HG02943 (cell line): ENCODE results near the gene CNTNAP4.

Experiments
- ATAC-seq: cut with Tn5 transposase; IDR thresholded peaks from one replicate; pipeline ENCODE4 v1.9.1; 2021; ENCODE audit warnings: mild to moderate bottlenecking, low read depth, moderate library complexity; ENCODE audit not compliant: unreplicated experiment

CNTNAP4 gene

DNA sequence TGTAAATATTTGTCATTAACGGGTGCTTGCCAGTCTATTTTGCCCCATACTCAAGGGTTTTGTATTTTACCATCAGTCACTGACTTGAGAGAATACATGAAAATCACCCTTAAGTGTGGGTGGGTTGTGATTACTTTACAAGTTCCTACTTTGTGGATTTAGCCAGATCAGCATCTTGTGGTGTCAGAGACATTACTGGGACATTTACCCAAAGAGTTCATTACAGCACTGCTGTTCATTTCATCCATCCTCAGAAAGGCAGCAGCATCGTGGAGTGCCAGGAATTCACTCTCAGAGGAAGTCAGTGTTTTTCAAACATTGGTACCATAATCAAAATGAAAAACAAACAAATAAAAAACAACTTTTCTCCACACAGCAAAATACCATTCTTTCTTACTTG, 110.8 kb downstream of the CNTNAP4 start:
- ATAC-seq: no peak

DNA sequence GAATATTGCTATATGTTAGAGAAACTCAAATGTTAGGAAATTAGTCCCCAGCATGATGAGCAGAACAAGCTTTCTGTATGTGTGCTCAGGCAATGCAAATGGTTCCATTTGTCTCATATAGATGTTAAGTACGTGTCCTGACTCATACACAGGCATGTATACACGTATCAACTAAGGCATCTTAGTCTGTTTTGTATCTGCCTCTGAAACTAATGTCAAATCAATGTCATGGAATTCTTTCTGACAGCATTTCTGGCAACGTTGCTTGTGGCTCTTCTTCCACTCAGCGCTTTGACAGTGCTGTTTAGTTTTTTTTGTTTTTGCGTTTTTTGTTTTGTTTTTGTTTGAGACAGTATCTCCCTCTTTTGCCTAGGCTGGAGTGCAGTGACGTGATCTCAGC, 111.9 kb downstream of the CNTNAP4 start:
- no peak for ATAC-seq

DNA sequence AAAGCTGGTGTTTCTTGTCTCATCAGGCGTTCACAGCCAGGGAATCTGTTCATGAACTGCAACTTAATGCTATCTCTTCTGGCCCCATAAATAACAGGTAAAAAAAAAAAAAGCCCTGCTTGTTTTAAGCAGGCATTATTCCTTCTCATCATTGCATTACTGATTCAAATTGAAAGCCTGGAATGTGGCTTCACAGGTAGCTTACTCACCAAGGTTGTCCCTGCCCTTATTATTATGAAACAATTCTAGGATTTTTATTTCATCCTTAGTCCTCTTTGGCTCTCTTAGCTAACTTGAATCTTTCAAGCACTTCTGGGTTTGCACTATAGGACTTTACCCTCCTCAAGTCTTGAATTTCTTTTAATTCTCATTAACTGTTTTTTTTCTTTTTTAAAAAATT, 113.3 kb downstream of the CNTNAP4 start:
- ATAC-seq: no peak

DNA sequence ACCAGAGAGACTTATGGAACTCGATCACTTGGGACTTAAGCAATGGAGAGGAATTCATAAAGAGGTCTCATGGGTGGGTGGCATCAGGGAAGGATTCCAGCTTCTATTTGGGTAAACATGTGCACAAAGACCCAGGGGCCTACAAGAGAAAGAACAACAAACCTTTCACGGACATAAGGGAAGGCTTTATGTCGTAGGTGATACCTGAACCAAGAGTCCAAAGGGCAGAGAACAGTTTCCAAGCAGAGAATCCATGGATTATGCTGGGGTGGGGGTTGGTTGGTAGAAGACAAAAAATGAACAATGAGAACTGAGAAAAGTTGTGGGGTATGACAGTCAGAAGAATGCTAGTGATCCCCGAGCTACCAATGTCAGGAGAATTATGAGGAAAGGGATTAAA, 119.8 kb downstream of the CNTNAP4 start:
- no peak for ATAC-seq

DNA sequence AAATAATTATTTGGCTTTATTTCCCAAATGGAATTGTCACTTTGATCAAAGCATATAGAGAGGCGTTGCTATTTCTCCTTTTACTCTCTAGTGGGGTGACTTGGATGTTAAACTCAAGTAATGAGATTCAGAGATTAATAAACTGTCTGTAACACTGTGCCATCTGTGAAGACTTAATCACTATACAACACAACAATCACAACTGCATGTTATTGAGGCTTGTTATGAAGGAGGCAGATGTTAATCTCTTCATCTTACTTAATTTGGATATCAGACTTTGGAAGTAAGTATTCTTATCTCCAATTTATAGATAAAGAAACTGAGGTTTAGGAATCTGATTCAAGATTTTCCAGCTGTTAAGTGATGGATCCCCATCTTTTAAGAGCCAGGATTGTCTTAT, 132.5 kb downstream of the CNTNAP4 start:
- ATAC-seq: no peak

DNA sequence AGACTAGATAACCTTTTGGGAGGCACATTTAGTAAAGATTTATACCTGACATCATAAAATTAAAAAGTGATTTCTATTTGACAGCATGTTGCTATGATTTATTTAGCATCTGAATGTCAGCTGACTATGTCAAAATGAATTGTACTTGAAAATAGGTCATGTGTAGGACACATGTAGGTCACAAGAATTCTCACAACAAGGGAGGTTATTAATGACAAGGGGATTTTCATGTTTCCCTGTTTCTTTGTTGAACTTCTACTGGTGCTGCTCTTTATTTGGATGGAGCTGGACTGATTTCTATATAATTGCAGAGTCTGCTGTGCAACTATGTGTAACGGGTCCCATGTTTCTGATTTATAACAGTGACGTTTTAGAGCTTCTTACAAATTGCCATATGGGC, 144.4 kb downstream of the CNTNAP4 start:
- ATAC-seq: no peak

DNA sequence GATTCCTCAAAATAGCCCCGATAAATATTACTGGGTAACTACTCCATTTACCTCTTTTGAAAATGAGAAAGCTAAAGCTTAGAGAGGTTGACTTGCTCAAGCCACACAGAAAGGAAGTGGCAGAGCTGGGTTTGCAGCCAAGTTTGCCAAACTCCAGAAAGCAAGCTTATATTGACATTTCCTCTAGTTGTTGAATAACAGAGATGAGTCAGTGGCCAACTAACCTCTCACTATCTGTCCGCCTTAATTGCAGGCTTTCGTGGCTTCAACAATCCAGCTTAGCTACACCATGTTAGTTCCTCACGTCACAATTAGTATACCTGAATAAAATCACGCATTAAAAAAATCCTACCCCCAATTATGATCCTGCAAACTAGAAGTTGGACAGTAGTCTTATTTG, 151.7 kb downstream of the CNTNAP4 start:
- ATAC-seq: no peak

DNA sequence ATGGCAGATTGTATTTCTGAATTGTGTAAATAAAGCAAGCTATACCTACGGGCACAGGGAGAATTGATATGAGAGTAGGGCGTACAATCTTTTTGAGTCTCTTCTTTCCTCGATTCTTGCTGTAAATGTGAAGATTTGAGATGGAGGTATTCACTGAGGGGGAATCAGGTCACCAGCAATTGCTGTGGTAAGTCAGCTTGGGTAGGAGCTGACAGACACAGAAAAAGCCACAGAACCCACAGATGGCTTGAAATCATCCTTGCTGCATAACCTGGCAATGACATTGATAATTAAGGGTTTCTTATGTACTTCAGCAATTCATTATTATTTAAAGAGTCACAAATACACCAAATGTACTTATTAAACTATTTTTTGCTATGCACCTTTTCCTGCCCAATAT, 164.2 kb downstream of the CNTNAP4 start:
- ATAC-seq: no peak

DNA sequence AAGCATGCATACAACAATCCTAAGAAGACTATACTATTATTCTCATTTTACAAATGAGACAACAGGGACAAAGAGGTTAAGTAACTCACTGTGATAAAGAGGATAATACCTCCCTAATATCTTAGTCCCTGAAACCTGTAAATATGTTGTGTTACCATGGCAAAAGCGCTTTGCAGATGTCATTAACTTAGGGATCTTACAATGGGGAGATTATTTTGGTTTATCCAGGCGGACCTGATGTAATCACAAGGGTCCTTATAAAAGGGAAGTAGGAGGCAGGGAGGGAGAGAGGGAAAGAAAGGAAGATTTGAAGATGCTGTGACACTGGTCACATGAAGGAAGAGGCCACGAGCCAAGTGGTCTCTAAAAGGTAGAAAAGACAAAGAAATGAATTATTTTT, 164.7 kb downstream of the CNTNAP4 start:
- ATAC-seq: no peak

DNA sequence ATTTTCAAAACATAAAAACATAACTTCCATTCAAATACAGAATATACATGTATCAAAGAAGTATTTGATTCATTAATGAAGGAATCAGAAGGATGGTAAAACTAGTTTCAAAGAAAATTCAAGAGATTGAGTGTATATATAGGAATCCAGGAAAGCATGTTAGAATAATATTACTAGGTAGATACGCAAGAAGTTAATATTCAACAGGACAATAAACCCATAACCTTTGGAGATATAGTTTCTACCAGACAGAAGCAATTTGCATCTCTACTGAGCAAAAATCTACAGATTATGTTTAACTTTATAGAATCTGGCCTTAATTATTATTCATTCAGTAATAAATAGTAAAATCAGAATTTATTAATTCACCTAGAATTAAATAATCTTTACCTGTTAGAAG, 166.8 kb downstream of the CNTNAP4 start:
- ATAC-seq: no peak

DNA sequence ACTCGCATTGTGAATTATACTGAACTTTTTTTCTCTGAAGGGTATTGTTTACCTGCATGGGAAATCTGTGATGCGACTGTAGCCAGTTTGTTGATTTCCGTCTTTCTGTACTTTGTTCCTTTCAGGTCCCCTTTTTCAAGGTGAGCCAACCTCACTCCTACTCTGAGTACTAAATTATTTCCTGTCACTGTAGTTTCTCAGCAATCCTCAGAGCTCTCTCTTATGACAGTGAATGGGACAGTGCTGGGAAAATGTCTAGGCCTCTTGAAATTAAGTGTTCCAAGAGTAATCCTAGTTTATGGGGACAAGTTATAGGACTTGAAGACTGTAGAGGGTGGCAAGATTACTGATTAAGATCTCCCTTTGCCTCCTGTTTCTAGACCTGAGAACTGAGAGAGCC, 167.6 kb downstream of the CNTNAP4 start:
- ATAC-seq: no peak

DNA sequence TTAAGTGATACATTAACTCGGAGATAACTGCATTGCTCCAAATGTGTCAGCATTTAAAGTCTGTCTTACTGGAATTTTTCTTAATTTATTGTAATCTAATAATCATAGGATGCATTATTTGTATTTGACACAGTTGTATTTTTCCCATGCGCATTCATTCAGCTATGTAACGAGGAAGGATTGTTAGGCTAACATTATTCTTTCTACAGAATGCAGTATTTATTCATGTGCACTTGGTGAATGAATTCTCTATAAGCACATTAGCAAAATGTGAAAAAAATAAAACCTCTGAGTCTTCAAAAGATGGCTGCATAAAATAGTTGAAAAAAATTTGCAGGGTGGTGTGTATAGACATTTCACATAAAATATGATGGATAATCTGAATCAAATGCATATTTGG, 168.6 kb downstream of the CNTNAP4 start:
- no peak for ATAC-seq

DNA sequence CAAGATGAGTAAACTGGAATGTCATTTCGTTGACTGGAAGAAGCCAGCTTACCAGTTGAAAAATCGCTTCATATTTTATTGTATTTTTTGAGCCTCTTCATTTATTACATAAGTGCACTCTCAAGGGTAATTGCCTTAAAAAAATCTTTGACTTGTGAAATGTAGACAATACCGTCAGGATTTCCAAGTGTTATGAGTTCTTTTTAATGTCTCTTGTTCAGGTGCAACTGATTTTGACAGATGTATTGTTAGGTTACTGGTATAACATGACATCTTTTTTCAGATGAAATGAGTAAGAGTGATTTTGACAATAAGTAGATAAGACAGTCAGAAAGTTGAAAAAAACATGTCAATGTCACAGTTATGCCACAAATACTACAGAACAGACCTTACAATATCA, 169.1 kb downstream of the CNTNAP4 start:
- ATAC-seq: no peak

DNA sequence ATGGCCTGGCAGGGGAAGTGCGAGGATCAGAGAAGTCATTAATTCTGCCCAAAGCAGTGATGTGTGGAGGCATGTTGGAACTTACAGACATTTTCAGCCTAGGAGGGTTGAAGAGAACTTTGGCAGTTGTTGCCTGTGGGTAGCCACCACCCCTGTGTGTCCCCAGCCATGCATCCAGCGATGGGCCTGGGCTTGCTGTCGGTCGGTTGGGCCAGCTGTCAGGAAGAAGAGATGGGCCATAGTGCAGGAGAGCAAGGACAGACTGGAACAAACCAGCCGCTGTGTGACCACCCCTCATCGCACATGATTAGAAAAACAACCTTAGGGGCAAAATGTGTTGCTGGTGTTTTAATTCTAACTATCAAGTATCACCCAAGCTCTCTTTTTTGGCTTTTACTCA, 173.7 kb downstream of the CNTNAP4 start:
- no peak for ATAC-seq

DNA sequence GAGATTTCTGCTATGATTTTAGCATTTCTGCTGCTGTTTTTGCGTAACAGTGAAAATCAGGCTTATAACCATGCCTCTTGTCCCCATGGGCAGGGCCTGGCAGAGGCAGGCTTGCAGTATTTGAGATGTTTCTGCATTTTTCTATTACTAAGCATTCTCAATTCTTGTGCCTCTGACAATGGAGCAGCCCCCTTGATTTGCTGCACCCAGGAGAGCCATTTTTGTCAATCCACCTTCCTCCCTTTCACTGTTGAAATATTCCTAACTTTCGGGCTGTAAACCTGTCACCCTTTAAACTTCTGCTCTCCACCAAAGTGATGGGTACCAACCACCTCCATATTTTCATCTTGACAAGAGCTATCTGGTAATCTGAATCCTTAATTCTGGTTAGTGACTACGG, 178.1 kb downstream of the CNTNAP4 start:
- ATAC-seq: no peak

DNA sequence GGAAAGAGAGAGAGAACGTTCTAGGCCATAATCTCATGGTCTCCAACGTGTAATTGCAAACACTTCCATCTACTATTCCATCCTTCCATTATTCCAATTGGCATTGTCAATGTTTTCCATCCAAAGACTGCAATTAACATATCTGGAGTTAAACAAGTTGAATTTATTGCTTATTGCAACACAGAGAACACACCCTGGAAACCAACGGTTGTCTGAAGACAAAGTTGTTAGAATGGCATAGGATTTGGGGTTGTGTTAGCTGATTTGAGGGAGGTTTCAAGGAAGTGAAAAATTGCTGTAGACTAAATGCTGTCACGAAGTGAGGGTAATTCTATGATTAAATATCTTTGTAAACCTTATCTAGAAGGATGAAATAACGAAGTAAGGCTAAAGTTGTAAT, 178.8 kb downstream of the CNTNAP4 start:
- no peak for ATAC-seq

DNA sequence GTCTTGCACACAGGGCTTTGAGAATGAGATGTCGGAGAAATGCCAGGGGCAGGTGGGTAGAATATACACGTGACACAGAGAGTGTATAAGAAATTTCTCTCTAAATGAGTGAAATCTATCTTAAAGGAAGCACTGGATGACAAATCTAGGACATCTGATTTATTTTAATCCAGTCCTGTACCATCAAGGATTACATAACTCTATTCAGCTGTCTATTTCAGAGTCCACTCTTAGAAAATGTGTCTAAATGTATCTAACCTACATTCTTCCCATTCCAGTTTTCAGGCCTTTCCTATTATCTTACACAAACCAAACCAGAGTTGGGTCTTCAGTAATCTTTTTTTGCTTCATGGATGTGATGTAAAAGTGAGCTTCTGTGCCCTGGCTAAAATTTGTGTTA, 181.9 kb downstream of the CNTNAP4 start:
- no peak for ATAC-seq

DNA sequence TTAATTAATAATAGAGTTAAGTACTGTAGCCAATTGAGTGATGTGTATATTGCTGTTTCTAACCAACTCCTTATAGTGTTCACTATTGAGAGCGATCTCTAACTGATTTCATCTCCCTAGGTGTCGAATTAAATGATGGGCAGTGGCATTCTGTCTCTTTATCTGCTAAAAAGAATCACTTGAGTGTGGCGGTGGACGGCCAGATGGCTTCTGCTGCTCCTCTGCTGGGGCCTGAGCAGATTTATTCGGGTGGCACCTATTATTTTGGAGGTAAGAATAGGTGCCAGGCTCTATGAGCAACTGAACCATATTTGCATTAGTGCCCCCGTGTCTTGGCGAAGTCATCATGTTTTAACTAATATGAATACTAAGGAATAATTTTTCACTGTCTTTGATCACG, 184.6 kb downstream of the CNTNAP4 start:
- ATAC-seq: no peak

DNA sequence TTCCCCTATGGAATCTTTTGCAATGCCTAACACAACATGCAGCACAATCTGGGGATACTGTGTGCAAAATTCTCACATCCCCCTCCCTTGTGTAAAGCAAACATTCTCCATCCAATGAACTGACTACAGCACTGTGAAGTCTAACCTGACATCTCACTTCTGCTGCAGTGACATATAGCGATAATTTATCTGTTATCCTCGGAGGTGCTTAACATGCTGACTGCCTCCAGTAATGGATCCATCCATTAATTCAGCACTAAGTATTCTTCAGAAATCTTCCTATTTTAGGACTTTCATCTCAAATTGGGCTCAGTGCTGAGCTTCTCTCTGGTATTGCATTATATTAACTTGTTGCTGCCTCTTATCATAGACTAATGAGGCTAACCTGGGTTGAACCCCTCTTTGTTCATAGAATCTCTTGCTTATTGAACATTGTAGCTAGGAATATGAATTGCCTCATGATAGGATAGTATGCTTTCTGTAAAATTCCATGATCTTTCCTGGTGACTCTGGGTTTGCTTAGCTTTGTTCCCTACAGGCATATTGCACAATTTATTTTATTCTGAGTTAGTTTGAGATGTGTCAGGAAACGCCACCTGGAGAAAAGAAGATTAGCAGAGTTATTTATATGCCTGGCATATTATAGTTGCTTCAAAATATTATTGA, 187.9 kb downstream of the CNTNAP4 start:
- no peak for ATAC-seq

DNA sequence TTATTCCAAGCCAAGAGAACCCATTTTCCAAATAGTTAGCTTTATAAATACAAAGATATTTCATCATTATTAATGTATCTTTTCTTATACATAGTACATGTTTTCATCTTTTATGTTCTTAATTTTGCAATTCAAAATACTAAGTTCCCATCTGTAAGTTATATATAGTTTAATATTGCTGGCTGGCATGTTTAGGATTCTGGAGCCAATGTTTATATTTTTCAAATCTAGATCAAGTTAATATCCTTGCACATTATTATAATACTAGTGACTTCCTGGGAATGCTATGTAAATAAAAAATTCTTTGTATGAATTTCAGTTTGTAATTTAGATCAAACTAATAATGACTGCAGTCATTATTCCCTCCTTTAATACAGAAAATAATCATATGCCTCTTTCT, 189.7 kb downstream of the CNTNAP4 start:
- ATAC-seq: no peak

DNA sequence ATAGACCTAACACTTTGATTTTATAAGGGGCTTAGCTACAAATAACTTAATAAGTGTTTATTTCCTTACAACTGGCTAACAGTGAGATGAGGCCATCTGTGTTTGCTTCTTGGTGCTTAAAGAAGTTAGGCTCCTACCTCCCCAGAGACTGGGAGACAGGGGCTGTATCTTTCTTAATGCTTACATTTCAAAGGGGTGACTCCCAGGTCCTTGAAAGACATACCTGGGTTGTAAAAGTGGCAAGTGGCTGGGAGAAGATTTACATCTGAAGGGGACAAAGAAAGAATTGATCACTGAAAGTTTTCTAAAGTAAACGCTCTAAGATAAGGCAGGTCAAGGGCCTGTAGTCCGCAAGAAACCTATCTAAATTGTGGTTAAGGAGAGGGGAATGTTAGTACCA, 196.8 kb downstream of the CNTNAP4 start:
- no peak for ATAC-seq

DNA sequence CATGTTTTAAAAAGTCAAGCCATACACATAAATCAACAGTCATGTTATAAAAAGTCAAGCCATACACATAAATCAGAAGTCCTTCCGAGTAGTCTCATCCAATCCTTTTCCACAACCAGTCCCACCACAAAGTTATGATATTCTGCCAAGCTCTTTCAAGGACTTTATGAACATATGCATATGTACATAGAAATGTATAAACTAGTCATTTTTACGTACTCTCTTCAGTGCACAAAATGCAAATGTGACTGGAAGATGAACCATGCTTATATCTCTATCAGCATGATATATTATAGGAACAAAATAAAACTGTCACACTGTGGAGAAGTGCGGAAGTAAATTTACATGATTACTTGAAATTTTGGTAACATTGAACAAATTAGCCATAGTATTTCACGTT, 200.9 kb downstream of the CNTNAP4 start:
- no peak for ATAC-seq

DNA sequence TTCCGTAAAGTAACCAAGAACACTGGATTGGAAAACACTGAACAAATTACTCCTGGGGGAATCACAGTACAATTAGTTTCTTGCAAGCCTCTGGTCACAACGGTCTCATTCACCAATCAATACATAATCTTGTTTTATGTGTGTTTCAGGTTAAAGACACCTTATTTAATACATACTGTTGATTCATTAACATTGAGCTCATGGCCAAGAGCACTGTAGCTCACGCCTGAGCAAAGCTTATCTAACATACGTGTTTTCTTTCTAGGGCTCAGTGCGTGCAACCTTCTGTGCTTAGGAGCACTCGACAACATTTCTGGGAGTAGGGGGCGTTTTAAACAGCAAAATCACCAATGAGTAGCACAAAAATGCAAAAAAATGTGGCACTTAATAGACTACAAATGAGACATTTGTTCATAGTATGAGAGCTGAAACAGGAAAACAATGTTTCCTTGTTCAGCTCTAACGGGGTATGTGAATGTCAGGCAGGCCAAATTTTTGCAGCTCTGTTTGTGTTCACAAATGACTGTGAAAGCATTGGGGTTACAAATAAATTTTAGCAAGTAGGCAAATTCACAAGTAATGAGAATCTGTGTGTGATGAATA, 206.2 kb downstream of the CNTNAP4 start:
- ATAC-seq: no peak
